K562 (cell line): ENCODE results near the gene TEX22. TPM values are rescaled to one million over a fixed set of nuclear protein-coding genes. Genes with fewer than 3 reads are reported as not detected.

Source experiments
- ATAC-seq: fragments of 200-7000 bp; cut with Tn5 transposase; 3 replicates; pipeline ENCODE4 v1.9.1; 2020; ENCODE audit warnings: moderate library complexity
- BruUV-seq: library from RNA; stranded (reverse); fragments of 400-500 nt; replicated peaks from 2 replicates; lab custom pipeline; 2021; lab: Mats Ljungman, UMichigan
- CTCF ChIA-PET: fragments of 300-600 bp; formaldehyde crosslinking; extraction: SDS; loops from one replicate; lab custom pipeline; 2021; ENCODE audit warnings: low intra/inter-chr PET ratio; lab: Yijun Ruan, JAX
- POLR2A ChIA-PET: fragments of 300-600, 350-650 bp; sonication (Branson Sonifier 250); formaldehyde crosslinking; extraction: SDS; loops from one replicate; lab custom pipeline; 2021; ENCODE audit warnings: antibody characterized with exemption, inconsistent platforms; lab: Yijun Ruan, JAX
- DNase-seq, 4 experiments: peaks; one replicate each; pipeline versions ENCODE4 v3.0.0 to v3.0.0-alpha.2; 2011 to 2018; ENCODE audit warnings: low spot score in 3 of 4, mixed read lengths in 3 of 4; ENCODE audit errors: extremely low read depth in 1 of 4
- FAIRE-seq: peaks from 2 replicates; lab custom pipeline; 2011; peaks lifted over from hg19 to GRCh38; lab: Jason Lieb, UNC
- H2AFZ ChIP-seq: 2 replicates; pipeline ENCODE4 v1.6.0; 2011; ENCODE audit warnings: low read depth, low read length, control low read depth, inconsistent platforms
- H3K27ac ChIP-seq: fragments of 200-600 bp; 3 replicates; pipeline ENCODE4 v1.8.0; 2011; ENCODE audit warnings: low read depth, mild to moderate bottlenecking, control low read depth, inconsistent platforms, low read length, moderate library complexity, mixed read lengths; ENCODE audit errors: extremely low read depth
- H3K27me3 ChIP-seq, 2 experiments: fragments of 300-600 bp in 1 of 2; 2 replicates in 1 of 2; 3 replicates in 1 of 2; pipeline versions ENCODE4 v1.6.0 to v1.8.0; 2011; ENCODE audit warnings: inconsistent platforms in 2 of 2, low read length in 2 of 2, mild to moderate bottlenecking in 1 of 2, mixed read lengths in 1 of 2, moderate library complexity in 1 of 2; ENCODE audit not compliant: control insufficient read depth in 2 of 2, insufficient read depth in 2 of 2
- H3K36me3 ChIP-seq: fragments of 300-600 bp; 3 replicates; pipeline ENCODE4 v1.8.0; 2011; ENCODE audit warnings: mild to moderate bottlenecking, low read length, inconsistent platforms; ENCODE audit not compliant: control insufficient read depth, insufficient read depth
- H3K4me1 ChIP-seq, 2 experiments: fragments of 200-600 bp in 1 of 2; replicated peaks in 1 of 2; 2 replicates in 1 of 2; 3 replicates in 1 of 2; pipeline versions ENCODE4 v1.5.1 to v1.8.0; 2011; ENCODE audit warnings: inconsistent platforms in 2 of 2, low read length in 2 of 2, mild to moderate bottlenecking in 1 of 2, mixed read lengths in 1 of 2, moderate library complexity in 1 of 2; ENCODE audit not compliant: control insufficient read depth in 2 of 2, insufficient read depth in 2 of 2
- H3K4me2 ChIP-seq: 2 replicates; pipeline ENCODE4 v1.6.1; 2011; ENCODE audit warnings: low read length, control low read depth, inconsistent platforms, mixed read lengths; ENCODE audit not compliant: insufficient read depth
- H3K4me3 ChIP-seq: fragments of 200-600 bp; sonication (generic), shearing (Covaris generic); 2 replicates; pipeline ENCODE4 v1.5.1; 2016; ENCODE audit warnings: control low read depth, inconsistent platforms
- H3K79me2 ChIP-seq: fragments of 200-600 bp; 3 replicates; pipeline ENCODE4 v1.8.0; 2011; ENCODE audit warnings: low read length, inconsistent platforms; ENCODE audit not compliant: control insufficient read depth, insufficient read depth
- H3K9ac ChIP-seq, 2 experiments: 2 replicates each; pipeline versions ENCODE4 v1.6.0 to v1.6.1; 2011; ENCODE audit warnings: low read depth in 2 of 2, low read length in 2 of 2, control low read depth in 1 of 2, inconsistent platforms in 1 of 2, mild to moderate bottlenecking in 1 of 2, mixed read lengths in 1 of 2; ENCODE audit not compliant: insufficient read depth in 1 of 2
- H3K9me1 ChIP-seq: one replicate; pipeline ENCODE4 v1.6.0; 2011; ENCODE audit warnings: inconsistent platforms, mild to moderate bottlenecking, low read length, moderate library complexity; ENCODE audit not compliant: control insufficient read depth, insufficient read depth
- H3K9me3 ChIP-seq: replicated peaks from 2 replicates; pipeline ENCODE4 v1.5.1; 2011; ENCODE audit warnings: low read depth, low read length, inconsistent platforms; ENCODE audit not compliant: control insufficient read depth, insufficient read depth
- H4K20me1 ChIP-seq: replicated peaks from 2 replicates; pipeline ENCODE4 v1.6.1; 2011; ENCODE audit warnings: low read length, inconsistent platforms, mixed read lengths; ENCODE audit not compliant: control insufficient read depth, insufficient read depth
- EGR1 ChIP-seq: fragments of 450-650 bp; conservative IDR thresholded peaks from 2 replicates; pipeline ENCODE4 v1.6.1; 2017; ENCODE audit warnings: mild to moderate bottlenecking
- KLF10 ChIP-seq: fragments of 250-450 bp; sonication (Bioruptor Pico); IDR thresholded peaks from 2 replicates; pipeline ENCODE4 v1.6.1; 2021; ENCODE audit warnings: matching md5 sums
- NCOA4 ChIP-seq: fragments of 450-650 bp; IDR thresholded peaks from 2 replicates; pipeline ENCODE4 v1.6.1; 2018; ENCODE audit warnings: mild to moderate bottlenecking; ENCODE audit not compliant: partially characterized antibody
- RUNX1 ChIP-seq: sonication (generic); IDR thresholded peaks from 2 replicates; pipeline ENCODE4 v1.6.1; 2016; ENCODE audit warnings: antibody characterized with exemption, low read depth
- ZBTB1 ChIP-seq: sonication (generic); formaldehyde crosslinking; IDR thresholded peaks from 2 replicates; pipeline ENCODE4 v1.8.1; 2023; ENCODE audit warnings: missing genetic modification reagents, low read depth, mild to moderate bottlenecking, borderline replicate concordance
- ZNF384 ChIP-seq: IDR thresholded peaks from 2 replicates; pipeline ENCODE4 v1.6.1; 2012; ENCODE audit warnings: low read depth, low read length, improper control_type of control experiment
- WGBS: fragments of 100-300 bp; shearing (Covaris generic); methylation state at CpG from one replicate; pipeline ENCODE4 v1.1.6; 2016; ENCODE audit warnings: low coverage, mixed read lengths; ENCODE audit not compliant: insufficient coverage; ENCODE audit errors: missing lambda C conversion rate; 5-methylcytosine and 5-hydroxymethylcytosine counted together
- in situ Hi-C: fragments of 300-500 bp; cut with MboI; formaldehyde crosslinking; loops from 4 replicates; pipeline ENCODE4 v1.15.0; 2018; ENCODE audit warnings: inconsistent platforms, mixed read lengths
- intact Hi-C: fragments of 100-400 bp; cut with micrococcal nuclease; formaldehyde crosslinking; loops from 2 replicates; pipeline ENCODE4 v1.14.2; 2022
- polyA plus RNA-seq, 8 experiments: library from polyadenylated mRNA; depleted of rRNA in 4 of 8; stranded (reverse) in 5 of 8; unstranded in 3 of 8; fragments of >200 nt; fragmentation: Nextera tagmentation in 2 of 8; fragmentation: Illumina TruSeq in 1 of 8; extraction: Ambion mirVana in 2 of 8; extraction: Trizol in 1 of 8; gene quantifications; 2 replicates each; pipeline versions ENCODE4 v1.2.1 to v1.2.3, GENCODE V29; 2011 to 2014; ENCODE audit warnings: inconsistent platforms in 1 of 8, missing spikeins in 1 of 8
- total RNA-seq, 7 experiments: library from RNA; depleted of rRNA in 6 of 7; stranded (reverse); fragments of >200 nt in 6 of 7; fragmentation: Illumina TruSeq in 2 of 7; extraction: Trizol in 2 of 7; gene quantifications; 2 replicates each; pipeline versions ENCODE4 v1.2.1 to v1.2.3, GENCODE V29; 2011 to 2021; ENCODE audit warnings: low replicate concordance in 1 of 7
- TF ChIP-seq, protein P1 (sequence below): fragments of 450-650 bp; IDR thresholded peaks from 2 replicates; pipeline ENCODE4 v1.6.1; 2018; ENCODE audit warnings: mild to moderate bottlenecking, low read depth; ENCODE audit not compliant: partially characterized antibody
- TF ChIP-seq, protein P2 (sequence below): fragments of 450-650 bp; IDR thresholded peaks from 2 replicates; pipeline ENCODE4 v1.6.1; 2016; ENCODE audit warnings: antibody characterized with exemption
- TF ChIP-seq, protein P3 (sequence below): fragments of 250-450 bp; sonication (Bioruptor Pico); IDR thresholded peaks from 2 replicates; pipeline ENCODE4 v1.4.0; 2020; ENCODE audit warnings: mild to moderate bottlenecking, moderate library complexity, borderline replicate concordance

The TEX22 gene
- total and polyA plus RNA-seq, 9 of the 15 experiments (the other 6 are each of a cell fraction or from before 2014, with no cell fraction given) = 0.04 to 1.7 (median 0.23) TPM; not detected in 2

DNA sequence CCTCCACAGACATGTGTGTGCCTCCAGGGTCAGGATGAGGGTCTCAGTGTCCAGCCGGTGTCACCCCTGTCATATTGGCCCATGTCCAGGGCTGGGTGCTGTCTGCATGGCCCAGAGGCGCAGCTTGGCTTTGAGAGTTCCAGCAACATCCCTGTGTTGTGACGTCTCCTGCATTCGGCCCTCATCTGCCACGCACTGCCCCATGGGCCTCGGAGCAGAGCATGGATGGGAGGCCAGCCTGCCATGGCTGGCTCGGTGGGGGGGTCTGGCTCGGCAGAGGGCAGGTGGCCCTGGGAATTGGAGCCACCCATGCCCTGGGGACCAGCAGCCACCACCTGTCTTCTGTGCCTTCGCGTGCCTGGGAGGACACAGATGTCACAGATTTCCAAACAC, 10.8 kb upstream of the TEX22 start (continued):
- TF ChIP-seq, protein P1, sequence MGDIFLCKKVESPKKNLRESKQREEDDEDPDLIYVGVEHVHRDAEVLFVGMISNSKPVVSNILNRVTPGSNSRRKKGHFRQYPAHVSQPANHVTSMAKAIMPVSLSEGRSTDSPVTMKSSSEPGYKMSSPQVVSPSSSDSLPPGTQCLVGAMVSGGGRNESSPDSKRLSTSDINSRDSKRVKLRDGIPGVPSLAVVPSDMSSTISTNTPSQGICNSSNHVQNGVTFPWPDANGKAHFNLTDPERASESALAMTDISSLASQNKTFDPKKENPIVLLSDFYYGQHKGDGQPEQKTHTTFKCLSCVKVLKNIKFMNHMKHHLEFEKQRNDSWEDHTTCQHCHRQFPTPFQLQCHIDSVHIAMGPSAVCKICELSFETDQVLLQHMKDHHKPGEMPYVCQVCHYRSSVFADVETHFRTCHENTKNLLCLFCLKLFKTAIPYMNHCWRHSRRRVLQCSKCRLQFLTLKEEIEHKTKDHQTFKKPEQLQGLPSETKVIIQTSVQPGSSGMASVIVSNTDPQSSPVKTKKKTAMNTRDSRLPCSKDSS = no peak
- no peak for TF ChIP-seq RUNX1

DNA sequence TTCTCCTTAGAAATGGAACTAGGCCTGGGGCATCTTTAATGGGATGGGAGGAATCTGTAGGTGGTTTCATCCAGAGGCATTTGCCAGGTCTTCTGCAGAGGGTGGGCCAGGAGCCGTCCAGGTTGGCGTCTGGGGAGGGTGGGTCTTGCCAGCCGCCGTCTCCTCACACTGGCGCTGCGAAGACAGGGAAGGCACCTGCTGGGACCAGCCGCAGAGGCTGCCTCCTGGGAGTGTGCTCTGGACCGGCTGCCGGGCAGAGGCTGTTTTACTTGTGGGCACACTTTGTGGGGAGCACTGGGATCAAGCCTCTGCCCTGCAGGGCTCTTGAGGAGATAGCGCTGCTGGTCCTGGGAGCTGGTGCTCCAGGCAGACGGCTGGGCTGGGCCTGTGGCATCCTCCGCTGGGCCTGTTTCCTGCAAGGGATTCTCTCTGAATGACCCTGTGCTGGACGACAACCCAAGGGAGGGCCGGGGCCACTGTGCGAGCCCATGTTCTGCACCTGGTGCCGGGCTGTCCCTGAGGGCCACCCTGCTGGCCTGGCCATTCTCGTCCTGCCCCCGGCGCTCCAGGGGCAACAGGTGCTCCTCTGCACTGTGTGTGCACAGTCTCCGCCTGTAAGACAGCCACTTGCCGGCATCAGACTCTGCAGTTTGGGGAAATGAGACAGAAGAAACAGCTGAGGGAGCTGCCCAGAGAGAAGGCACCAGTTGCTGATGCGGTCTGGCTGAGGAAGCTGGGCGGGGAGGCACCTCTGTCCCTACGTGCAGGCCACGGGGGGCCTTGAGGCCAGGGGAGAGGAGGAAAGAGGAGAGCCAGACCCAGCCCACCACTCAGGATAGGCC, 10.0 kb upstream of the TEX22 start:
- no peak for TF ChIP-seq NCOA4
- TF ChIP-seq ZNF384 = no peak
- no peak for TF ChIP-seq ZBTB1 (CRISPR knock-in tag)
- TF ChIP-seq EGR1 = no peak
- TF ChIP-seq, protein P2, sequence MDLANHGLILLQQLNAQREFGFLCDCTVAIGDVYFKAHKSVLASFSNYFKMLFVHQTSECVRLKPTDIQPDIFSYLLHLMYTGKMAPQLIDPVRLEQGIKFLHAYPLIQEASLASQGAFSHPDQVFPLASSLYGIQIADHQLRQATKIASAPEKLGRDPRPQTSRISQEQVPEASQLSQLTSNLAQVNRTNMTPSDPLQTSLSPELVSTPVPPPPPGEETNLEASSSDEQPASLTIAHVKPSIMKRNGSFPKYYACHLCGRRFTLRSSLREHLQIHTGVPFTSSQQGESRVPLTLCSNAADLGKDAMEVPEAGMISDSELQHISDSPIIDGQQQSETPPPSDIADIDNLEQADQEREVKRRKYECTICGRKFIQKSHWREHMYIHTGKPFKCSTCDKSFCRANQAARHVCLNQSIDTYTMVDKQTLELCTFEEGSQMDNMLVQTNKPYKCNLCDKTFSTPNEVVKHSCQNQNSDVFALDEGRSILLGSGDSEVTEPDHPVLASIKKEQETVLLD = no peak
- TF ChIP-seq, protein P3, sequence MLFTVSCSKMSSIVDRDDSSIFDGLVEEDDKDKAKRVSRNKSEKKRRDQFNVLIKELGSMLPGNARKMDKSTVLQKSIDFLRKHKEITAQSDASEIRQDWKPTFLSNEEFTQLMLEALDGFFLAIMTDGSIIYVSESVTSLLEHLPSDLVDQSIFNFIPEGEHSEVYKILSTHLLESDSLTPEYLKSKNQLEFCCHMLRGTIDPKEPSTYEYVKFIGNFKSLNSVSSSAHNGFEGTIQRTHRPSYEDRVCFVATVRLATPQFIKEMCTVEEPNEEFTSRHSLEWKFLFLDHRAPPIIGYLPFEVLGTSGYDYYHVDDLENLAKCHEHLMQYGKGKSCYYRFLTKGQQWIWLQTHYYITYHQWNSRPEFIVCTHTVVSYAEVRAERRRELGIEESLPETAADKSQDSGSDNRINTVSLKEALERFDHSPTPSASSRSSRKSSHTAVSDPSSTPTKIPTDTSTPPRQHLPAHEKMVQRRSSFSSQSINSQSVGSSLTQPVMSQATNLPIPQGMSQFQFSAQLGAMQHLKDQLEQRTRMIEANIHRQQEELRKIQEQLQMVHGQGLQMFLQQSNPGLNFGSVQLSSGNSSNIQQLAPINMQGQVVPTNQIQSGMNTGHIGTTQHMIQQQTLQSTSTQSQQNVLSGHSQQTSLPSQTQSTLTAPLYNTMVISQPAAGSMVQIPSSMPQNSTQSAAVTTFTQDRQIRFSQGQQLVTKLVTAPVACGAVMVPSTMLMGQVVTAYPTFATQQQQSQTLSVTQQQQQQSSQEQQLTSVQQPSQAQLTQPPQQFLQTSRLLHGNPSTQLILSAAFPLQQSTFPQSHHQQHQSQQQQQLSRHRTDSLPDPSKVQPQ (CRISPR knock-in tag) = no peak
- TF ChIP-seq KLF10 (CRISPR knock-in tag) = no peak
- in situ Hi-C loops (no loop called here), intact Hi-C loops (no loop called here)
- H3K4me1 ChIP-seq = peaks cover 0 to 51% of the 10 kb centered on the region in 2 experiments; a peak in 2 of 5 replicates
- no peak overlapping the region for H3K27ac ChIP-seq
- no peaks in the 10 kb centered on the region for H3K27me3 ChIP-seq
- ATAC-seq (peak; percentile 16; the same call in 1 of the 3 replicates), DNase-seq (no peak), FAIRE-seq (no peak)
- H4K20me1 ChIP-seq = no peaks in the 10 kb centered on the region; the same call in 1 of the 2 replicates
- no peak overlapping the region for H2AFZ ChIP-seq
- no TSS peak for BruUV-seq
- POLR2A ChIA-PET = interaction anchor here (0.8 kb wide), 1 partner anchor 11 kb away, joined by 3 read pairs; no protein-coding TSS in a partner anchor
- CTCF ChIA-PET = no interaction called here
- no peak overlapping the region for H3K4me2 ChIP-seq
- H3K4me3 ChIP-seq = no peak overlapping the region
- no peaks in the 10 kb centered on the region for H3K79me2 ChIP-seq
- no peaks in the 10 kb centered on the region for H3K9me1 ChIP-seq
- no peaks in the 10 kb centered on the region for H3K9me3 ChIP-seq
- no peaks in the 10 kb centered on the region for H3K36me3 ChIP-seq
- H3K9ac ChIP-seq = peak overlapping the region in 1 of 2 experiments; percentile 68; a peak in 2 of 4 replicates
- WGBS = 38% methylated on average over 13 of the region's 25 CpGs
